HEK293 (cell line): ENCODE measurements around the gene MSRB3.

ENCODE experiments used
- PBX3 ChIP-seq: sonication (generic); formaldehyde crosslinking; IDR thresholded peaks from 2 replicates; pipeline ENCODE4 v1.8.1; 2022; ENCODE audit warnings: mild to moderate bottlenecking, moderate library complexity, missing genetic modification reagents
- SETDB1 ChIP-seq: IDR thresholded peaks from one replicate; pipeline ENCODE4 v1.6.1; 2017; ENCODE audit warnings: mild to moderate bottlenecking, low read length, moderate library complexity, mixed read lengths; ENCODE audit not compliant: insufficient read length
- ZBTB49 ChIP-seq: fragments of 450-650 bp; formaldehyde crosslinking; IDR thresholded peaks from 2 replicates; pipeline ENCODE4 v1.5.1; 2016; ENCODE audit warnings: missing biosample characterization, missing genetic modification characterization, low read depth
- ZNF138 ChIP-seq: fragments of 450-650 bp; formaldehyde crosslinking; IDR thresholded peaks from 2 replicates; pipeline ENCODE4 v1.5.1; 2016; ENCODE audit warnings: missing biosample characterization, missing genetic modification characterization, borderline replicate concordance
- ZNF140 ChIP-seq: fragments of 450-650 bp; formaldehyde crosslinking; IDR thresholded peaks from 2 replicates; pipeline ENCODE4 v1.5.1; 2016; ENCODE audit warnings: missing biosample characterization, missing genetic modification characterization
- ZNF146 ChIP-seq: fragments of 450-650 bp; formaldehyde crosslinking; IDR thresholded peaks from 2 replicates; pipeline ENCODE4 v1.5.1; 2016; ENCODE audit warnings: missing biosample characterization, missing genetic modification characterization
- ZNF169 ChIP-seq: fragments of 450-650 bp; formaldehyde crosslinking; IDR thresholded peaks from 2 replicates; pipeline ENCODE4 v1.5.1; 2016; ENCODE audit warnings: missing biosample characterization, missing genetic modification characterization
- ZNF175 ChIP-seq: fragments of 450-650 bp; formaldehyde crosslinking; IDR thresholded peaks from 2 replicates; pipeline ENCODE4 v1.5.1; 2016; ENCODE audit warnings: missing biosample characterization, missing genetic modification characterization
- ZNF19 ChIP-seq: fragments of 450-650 bp; formaldehyde crosslinking; IDR thresholded peaks from 2 replicates; pipeline ENCODE4; 2016; ENCODE audit warnings: missing biosample characterization, missing genetic modification characterization, low read depth
- ZNF561 ChIP-seq: fragments of 450-650 bp; IDR thresholded peaks from 2 replicates; pipeline ENCODE4 v1.5.1; 2018; ENCODE audit warnings: missing biosample characterization, missing genetic modification characterization, borderline replicate concordance
- ZNF785 ChIP-seq: fragments of 450-650 bp; formaldehyde crosslinking; IDR thresholded peaks from 2 replicates; pipeline ENCODE4 v1.5.1; 2016; ENCODE audit warnings: missing biosample characterization, missing genetic modification characterization
- TF ChIP-seq, protein P1 (sequence below): fragments of 450-650 bp; formaldehyde crosslinking; IDR thresholded peaks from 2 replicates; pipeline ENCODE4 v1.5.1; 2016; ENCODE audit warnings: missing biosample characterization, missing genetic modification characterization

GRCh38 chr12:65466911-65467310 is 188.4 kb downstream of the MSRB3 start:
- TF ChIP-seq, protein P1, sequence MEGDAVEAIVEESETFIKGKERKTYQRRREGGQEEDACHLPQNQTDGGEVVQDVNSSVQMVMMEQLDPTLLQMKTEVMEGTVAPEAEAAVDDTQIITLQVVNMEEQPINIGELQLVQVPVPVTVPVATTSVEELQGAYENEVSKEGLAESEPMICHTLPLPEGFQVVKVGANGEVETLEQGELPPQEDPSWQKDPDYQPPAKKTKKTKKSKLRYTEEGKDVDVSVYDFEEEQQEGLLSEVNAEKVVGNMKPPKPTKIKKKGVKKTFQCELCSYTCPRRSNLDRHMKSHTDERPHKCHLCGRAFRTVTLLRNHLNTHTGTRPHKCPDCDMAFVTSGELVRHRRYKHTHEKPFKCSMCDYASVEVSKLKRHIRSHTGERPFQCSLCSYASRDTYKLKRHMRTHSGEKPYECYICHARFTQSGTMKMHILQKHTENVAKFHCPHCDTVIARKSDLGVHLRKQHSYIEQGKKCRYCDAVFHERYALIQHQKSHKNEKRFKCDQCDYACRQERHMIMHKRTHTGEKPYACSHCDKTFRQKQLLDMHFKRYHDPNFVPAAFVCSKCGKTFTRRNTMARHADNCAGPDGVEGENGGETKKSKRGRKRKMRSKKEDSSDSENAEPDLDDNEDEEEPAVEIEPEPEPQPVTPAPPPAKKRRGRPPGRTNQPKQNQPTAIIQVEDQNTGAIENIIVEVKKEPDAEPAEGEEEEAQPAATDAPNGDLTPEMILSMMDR (tag by site-specific recombination), result no peak
- TF ChIP-seq ZNF785 (tag by site-specific recombination) (no peak), ZNF146 (no peak), SETDB1 (no peak), PBX3 (no peak), ZNF19 (tag by site-specific recombination) (no peak), ZBTB49 (tag by site-specific recombination) (no peak), ZNF169 (no peak), ZNF175 (no peak), ZNF140 (tag by site-specific recombination) (no peak), ZNF138 (tag by site-specific recombination) (no peak), ZNF561 (no peak)
